Ishikawa (cell line): ENCODE measurements around the gene SRSF4.

ENCODE experiments used
- CEBPB ChIP-seq: IDR thresholded peaks from 2 replicates; pipeline ENCODE4 v1.6.1; 2012
- CREB1 ChIP-seq: IDR thresholded peaks from 2 replicates; pipeline ENCODE4 v1.6.1; 2012; ENCODE audit warnings: low read depth
- EGR1 ChIP-seq: IDR thresholded peaks from 2 replicates; pipeline ENCODE4 v1.6.1; 2012
- EP300 ChIP-seq: IDR thresholded peaks from 2 replicates; pipeline ENCODE4 v1.6.1; 2012; ENCODE audit warnings: borderline replicate concordance
- FOXM1 ChIP-seq: IDR thresholded peaks from 2 replicates; pipeline ENCODE4 v1.6.1; 2012; ENCODE audit warnings: low read depth, borderline replicate concordance
- MAX ChIP-seq: IDR thresholded peaks from 2 replicates; pipeline ENCODE4 v1.6.1; 2012
- NFIC ChIP-seq: IDR thresholded peaks from 2 replicates; pipeline ENCODE4 v1.6.1; 2012
- RAD21 ChIP-seq: IDR thresholded peaks from 2 replicates; pipeline ENCODE4 v1.6.1; 2012; ENCODE audit warnings: low read depth
- REST ChIP-seq: IDR thresholded peaks from 2 replicates; pipeline ENCODE4 v1.6.1; 2012; ENCODE audit warnings: low read depth, mild to moderate bottlenecking
- TAF1 ChIP-seq: IDR thresholded peaks from 2 replicates; pipeline ENCODE4 v1.6.1; 2012; ENCODE audit warnings: low read depth, mild to moderate bottlenecking
- TCF12 ChIP-seq: IDR thresholded peaks from 2 replicates; pipeline ENCODE4 v1.6.1; 2012; ENCODE audit warnings: low read depth
- TEAD4 ChIP-seq: IDR thresholded peaks from 2 replicates; pipeline ENCODE4 v1.6.1; 2012
- USF1 ChIP-seq: IDR thresholded peaks from 2 replicates; pipeline ENCODE4 v1.6.1; 2012
- YY1 ChIP-seq: IDR thresholded peaks from 2 replicates; pipeline ENCODE4 v1.6.1; 2012; ENCODE audit warnings: low read depth
- ZBTB7A ChIP-seq: IDR thresholded peaks from 2 replicates; pipeline ENCODE4 v1.6.1; 2012; ENCODE audit warnings: low read depth

Gene SRSF4

GRCh38 chr1:29177022-29177705 is 4.5 kb downstream of the SRSF4 start:
- TF ChIP-seq FOXM1 (no peak), REST (no peak), ZBTB7A (no peak), MAX (no peak), EGR1 (no peak), TEAD4 (no peak), NFIC (no peak), TCF12 (no peak)

GRCh38 chr1:29176576-29176975 is 5.1 kb downstream of the SRSF4 start:
- TF ChIP-seq FOXM1, result no peak
- TF ChIP-seq ZBTB7A, result no peak
- TF ChIP-seq EP300, result no peak
- TF ChIP-seq CREB1, result no peak
- TF ChIP-seq TAF1, result no peak
- TF ChIP-seq USF1, result no peak
- no peak for TF ChIP-seq MAX
- TF ChIP-seq RAD21, result no peak

- no peak for TF ChIP-seq TCF12
- no peak for TF ChIP-seq CEBPB
- TF ChIP-seq FOXM1, result no peak
- TF ChIP-seq REST, result no peak
- TF ChIP-seq ZBTB7A, result no peak
- TF ChIP-seq YY1, result no peak
- no peak for TF ChIP-seq TEAD4
- TF ChIP-seq EP300, result no peak
- no peak for TF ChIP-seq USF1
- no peak for TF ChIP-seq TAF1
- TF ChIP-seq RAD21, result no peak
- TF ChIP-seq CREB1, result no peak
These were observed 9.2 kb downstream of the SRSF4 start for GRCh38 chr1:29172415-29172939.

GRCh38 chr1:29171521-29171920 is 10.2 kb downstream of the SRSF4 start:
- no peak for TF ChIP-seq FOXM1
- TF ChIP-seq RAD21, result no peak
- TF ChIP-seq CREB1, result no peak
- TF ChIP-seq ZBTB7A, result no peak
- no peak for TF ChIP-seq EP300

GRCh38 chr1:29171089-29171488 is 10.6 kb downstream of the SRSF4 start:
- no peak for TF ChIP-seq EP300

- TF ChIP-seq RAD21, result no peak
- no peak for TF ChIP-seq CREB1
- TF ChIP-seq EGR1, result no peak
- no peak for TF ChIP-seq TCF12
- no peak for TF ChIP-seq EP300
- no peak for TF ChIP-seq REST
- TF ChIP-seq NFIC, result no peak
These were observed 11.7 kb downstream of the SRSF4 start for GRCh38 chr1:29169976-29170375.
